Upper lobe of right lung (tissue), 1 donor: ENCODE data around the gene NR1H4. TPM values are rescaled to one million over a fixed set of nuclear protein-coding genes. Genes with fewer than 3 reads are reported as not detected.

Experiments
- ATAC-seq: fragments of 200-7000 bp; cut with Tn5 transposase; one replicate; pipeline ENCODE4 v1.9.1; 2020; ENCODE audit warnings: mild to moderate bottlenecking, moderate library complexity
- DNase-seq: peaks from one replicate; pipeline ENCODE4 v3.0.0-alpha.2; 2020
- H3K27ac ChIP-seq: fragments of 200-600 bp; one replicate; pipeline ENCODE4 v1.8.0; 2022
- H3K27me3 ChIP-seq: fragments of 200-600 bp; one replicate; pipeline ENCODE4 v1.8.0; 2022; ENCODE audit warnings: mild to moderate bottlenecking
- H3K36me3 ChIP-seq: fragments of 200-600 bp; one replicate; pipeline ENCODE4 v1.8.0; 2022
- H3K4me1 ChIP-seq: fragments of 200-600 bp; one replicate; pipeline ENCODE4 v1.8.0; 2022
- H3K4me3 ChIP-seq: fragments of 200-600 bp; one replicate; pipeline ENCODE4 v1.8.0; 2022; ENCODE audit warnings: mild to moderate bottlenecking
- H3K9me3 ChIP-seq: fragments of 200-600 bp; one replicate; pipeline ENCODE4 v1.8.0; 2022
- intact Hi-C: fragments of 100-400 bp; cut with DNase I; formaldehyde crosslinking; loops from one replicate; pipeline ENCODE4 v1.11.0; 2022
- total RNA-seq: library from RNA; stranded (reverse); fragmentation: NEBNext Ultra II Directional; extraction: Animal tissue kit (Norgen Biotek cat#: 25700); gene quantifications from one replicate; pipeline ENCODE4 v1.2.1, GENCODE V29; 2021
- TF ChIP-seq, protein P1 (sequence below): fragments of 200-600 bp; IDR thresholded peaks from one replicate; pipeline ENCODE4 v1.8.0; 2022; ENCODE audit warnings: antibody characterized with exemption
- donor health status: DM: no; HTN: yes; CAD: no; lungs with severe emphysema.

NR1H4 gene
- total RNA-seq, 1 donor from 2014 or later: not detected

DNA sequence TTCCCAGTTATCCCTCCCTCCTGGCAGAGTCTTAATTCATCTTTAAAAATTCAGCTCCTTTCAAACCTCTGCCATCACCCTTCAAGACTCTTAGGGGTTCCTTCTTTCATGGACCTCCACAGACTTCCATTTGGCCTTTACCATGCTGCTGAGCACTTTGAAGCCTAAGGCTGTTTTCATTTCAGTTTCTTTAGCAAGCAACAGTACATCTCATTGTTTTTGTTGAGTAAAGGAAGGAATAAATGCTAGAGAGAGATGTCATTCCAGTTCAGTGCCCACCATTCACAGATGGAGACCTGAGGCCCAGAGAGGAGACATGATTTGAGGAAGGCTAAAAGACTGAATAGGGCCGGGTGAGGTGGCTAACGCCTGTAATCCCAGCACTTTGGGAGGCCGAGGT is 98.5 kb downstream of the NR1H4 start:
- no peaks in the 10 kb centered on the region for H3K27me3 ChIP-seq
- DNase-seq (no peak), ATAC-seq (no peak)
- H3K9me3 ChIP-seq: no peaks in the 10 kb centered on the region
- TF ChIP-seq, protein P1, sequence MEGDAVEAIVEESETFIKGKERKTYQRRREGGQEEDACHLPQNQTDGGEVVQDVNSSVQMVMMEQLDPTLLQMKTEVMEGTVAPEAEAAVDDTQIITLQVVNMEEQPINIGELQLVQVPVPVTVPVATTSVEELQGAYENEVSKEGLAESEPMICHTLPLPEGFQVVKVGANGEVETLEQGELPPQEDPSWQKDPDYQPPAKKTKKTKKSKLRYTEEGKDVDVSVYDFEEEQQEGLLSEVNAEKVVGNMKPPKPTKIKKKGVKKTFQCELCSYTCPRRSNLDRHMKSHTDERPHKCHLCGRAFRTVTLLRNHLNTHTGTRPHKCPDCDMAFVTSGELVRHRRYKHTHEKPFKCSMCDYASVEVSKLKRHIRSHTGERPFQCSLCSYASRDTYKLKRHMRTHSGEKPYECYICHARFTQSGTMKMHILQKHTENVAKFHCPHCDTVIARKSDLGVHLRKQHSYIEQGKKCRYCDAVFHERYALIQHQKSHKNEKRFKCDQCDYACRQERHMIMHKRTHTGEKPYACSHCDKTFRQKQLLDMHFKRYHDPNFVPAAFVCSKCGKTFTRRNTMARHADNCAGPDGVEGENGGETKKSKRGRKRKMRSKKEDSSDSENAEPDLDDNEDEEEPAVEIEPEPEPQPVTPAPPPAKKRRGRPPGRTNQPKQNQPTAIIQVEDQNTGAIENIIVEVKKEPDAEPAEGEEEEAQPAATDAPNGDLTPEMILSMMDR: no peak
- H3K27ac ChIP-seq: no peak overlapping the region
- peaks cover 10% of the 10 kb centered on the region for H3K4me1 ChIP-seq
- intact Hi-C loops: no loop called here
- no peaks in the 10 kb centered on the region for H3K36me3 ChIP-seq
- H3K4me3 ChIP-seq: no peak overlapping the region

DNA sequence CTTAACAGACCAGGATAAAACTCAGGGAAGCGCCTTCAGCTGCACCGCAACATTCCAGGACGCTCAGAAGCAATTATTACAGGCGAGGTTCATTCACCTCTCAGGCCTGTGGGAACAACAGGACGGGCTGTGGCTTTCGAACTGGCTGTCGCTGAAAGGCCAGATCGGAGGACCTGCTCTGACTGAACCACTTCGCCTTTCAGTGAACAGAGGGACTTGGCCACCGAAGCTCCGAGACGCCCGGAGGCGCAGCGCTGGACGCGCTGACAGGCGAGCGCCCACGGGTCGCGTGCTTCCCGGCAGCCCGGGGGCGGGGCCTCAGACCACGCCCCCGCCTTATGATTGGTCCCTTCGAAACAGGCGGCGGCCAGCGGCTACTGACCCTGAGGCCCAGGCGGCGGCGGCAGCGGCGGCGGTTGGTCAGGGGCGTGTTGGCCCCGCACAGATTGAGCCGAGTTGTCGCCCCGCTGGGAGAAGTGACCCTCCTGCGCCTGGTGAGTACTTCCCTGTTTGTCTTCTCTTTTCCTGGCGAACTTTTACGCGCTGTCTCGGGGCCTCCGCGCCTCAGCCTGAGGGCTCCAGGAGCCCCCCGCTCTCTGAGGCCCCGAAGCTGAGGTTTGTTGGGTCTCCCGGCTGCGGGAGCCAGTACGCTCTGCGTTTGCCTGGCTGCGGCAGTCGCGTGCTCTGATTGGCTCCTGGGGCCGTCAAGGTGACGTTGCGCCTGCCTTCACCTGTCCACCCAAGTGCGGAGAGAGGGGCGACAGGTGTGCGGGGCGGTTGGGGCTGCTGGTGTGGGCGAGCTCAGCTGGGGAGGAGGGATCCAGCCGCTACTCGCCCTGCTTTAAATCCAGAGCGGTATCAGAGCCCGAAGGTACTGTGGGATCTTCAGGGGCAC is 99.9 kb downstream of the NR1H4 start, which contains the start of gene GAS2L3:
GAS2L3 (plus strand) TSS at position 393 of the 895 bp plus-strand sequence. CDS start 21,221 bp downstream, outside the sequence.
- Histone ChIP-seq H3K9me3 (no peaks in the 10 kb centered on the region), H3K27me3 (no peaks in the 10 kb centered on the region), H3K27ac (peak within 1 kb of the TSS; percentile 82), H3K4me3 (peak within 1 kb of the TSS; percentile 72), H3K36me3 (no peaks in the 10 kb centered on the region), H3K4me1 (peaks cover 10% of the 10 kb centered on the region)
- intact Hi-C loops: no loop called here
- DNase-seq (peak; percentile 96), ATAC-seq (peak; percentile 99)
- TF ChIP-seq, protein P1: no peak

DNA sequence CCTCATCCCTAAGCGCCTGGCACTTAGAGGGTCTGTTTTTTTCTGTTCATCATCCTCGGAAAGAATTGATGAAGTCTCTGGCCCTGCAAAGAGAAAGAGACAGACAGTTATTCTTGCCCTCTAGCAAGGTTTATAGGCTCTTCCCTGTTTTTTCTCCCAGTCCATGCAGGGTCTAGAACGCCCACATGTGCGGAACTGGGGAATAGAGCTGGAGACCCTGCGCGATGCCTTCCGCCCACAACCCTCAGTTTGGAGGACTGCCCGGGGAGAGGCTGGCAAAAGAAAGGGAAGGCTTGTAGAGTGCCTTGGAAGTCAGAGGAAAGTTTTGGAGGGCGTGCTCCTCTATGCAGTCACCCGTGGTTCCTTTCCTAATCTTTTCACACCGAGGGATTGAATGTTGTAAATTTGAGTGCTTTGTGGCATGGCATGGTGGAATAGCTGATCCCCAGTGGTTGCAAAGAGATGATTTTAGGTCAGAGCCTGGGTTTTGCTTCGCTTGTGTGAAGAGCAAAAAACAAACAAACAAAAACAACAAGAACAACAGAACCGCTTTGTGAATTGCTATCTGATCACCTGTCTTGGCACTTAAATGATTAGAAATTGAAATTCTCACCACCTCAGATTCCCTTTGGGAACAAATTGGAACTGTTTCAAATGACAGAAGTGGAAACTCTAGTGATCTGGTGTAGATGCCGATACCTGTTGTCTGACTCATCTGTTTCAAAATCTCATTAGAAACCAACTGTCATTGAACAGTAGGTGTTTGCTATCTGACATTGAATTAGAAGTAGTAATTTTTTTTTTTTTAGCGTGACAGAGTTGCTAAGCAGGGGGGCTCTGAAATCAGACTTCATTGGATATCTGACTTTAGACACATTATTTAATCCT is 100.8 kb downstream of the NR1H4 start:
- DNase-seq (no peak), ATAC-seq (peak; percentile 7)
- H3K9me3 ChIP-seq: no peaks in the 10 kb centered on the region
- intact Hi-C loops: no loop called here
- H3K36me3 ChIP-seq: no peaks in the 10 kb centered on the region
- TF ChIP-seq, protein P1: no peak
- H3K4me1 ChIP-seq: peaks cover 10% of the 10 kb centered on the region
- H3K4me3 ChIP-seq: peak overlapping the region; percentile 72
- no peaks in the 10 kb centered on the region for H3K27me3 ChIP-seq
- H3K27ac ChIP-seq: peak overlapping the region; percentile 82

DNA sequence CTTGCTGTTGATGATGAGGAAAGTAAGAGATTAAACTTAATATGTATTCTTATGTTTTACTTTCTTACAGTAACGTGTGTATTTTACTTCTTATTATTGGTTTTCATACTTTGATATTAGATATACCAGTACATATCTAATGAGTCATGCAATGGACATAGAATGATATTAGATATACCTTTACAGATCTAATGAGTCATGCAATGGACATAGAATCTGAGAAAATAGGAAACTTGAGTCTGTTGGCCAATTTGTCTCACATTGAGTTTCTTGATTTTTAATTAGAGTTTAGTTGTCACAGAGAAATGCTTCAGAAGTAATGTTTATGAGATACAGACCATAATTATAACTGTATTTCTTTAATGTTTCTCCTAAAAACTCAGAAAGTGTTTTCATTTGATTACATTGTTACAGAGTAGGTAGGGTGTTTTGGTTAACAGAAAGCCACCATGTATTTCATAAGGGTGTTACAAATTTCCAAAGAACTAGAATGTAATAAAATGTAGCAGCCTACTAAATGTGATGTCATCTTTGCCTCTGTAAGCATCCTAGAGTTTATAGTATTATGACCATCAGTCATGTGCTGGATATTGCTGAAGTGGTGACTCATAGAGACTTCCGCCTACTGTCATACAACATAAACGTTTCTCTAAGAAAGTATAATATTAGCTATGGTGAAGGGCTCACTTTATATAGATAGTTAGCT is 102.8 kb downstream of the NR1H4 start:
- TF ChIP-seq, protein P1: no peak
- DNase-seq: no peak
- Histone ChIP-seq H3K27me3 (no peaks in the 10 kb centered on the region), H3K4me1 (peaks cover 10% of the 10 kb centered on the region), H3K9me3 (no peaks in the 10 kb centered on the region), H3K36me3 (no peaks in the 10 kb centered on the region), H3K27ac (no peak overlapping the region), H3K4me3 (no peak overlapping the region)
- intact Hi-C loops: no loop called here
- peak; percentile 6 for ATAC-seq

DNA sequence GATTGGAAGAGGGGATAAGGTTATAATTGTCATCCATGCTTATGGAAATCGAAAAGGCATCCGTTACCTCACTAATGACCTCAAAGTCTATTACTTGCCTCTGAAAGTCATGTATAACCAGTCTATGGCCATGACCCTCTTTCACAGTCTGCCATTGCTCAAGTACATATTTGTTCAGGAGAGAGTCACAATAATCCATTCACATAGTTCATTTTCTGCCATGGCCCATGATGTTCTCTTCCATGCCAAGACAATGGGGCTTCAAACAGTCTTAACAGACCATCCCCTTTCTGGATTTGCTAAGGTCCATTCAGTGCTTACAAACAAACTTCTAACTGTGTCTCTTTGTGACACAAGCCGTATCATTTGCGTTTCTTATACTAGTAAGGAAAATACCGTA is 105.3 kb downstream of the NR1H4 start:
- H3K27ac ChIP-seq: no peak overlapping the region
- TF ChIP-seq, protein P1: no peak
- H3K4me1 ChIP-seq: peaks cover 9% of the 10 kb centered on the region
- H3K36me3 ChIP-seq: no peaks in the 10 kb centered on the region
- intact Hi-C loops: no loop called here
- H3K9me3 ChIP-seq: no peaks in the 10 kb centered on the region
- no peak overlapping the region for H3K4me3 ChIP-seq
- ATAC-seq (no peak), DNase-seq (no peak)
- H3K27me3 ChIP-seq: no peaks in the 10 kb centered on the region
